OCI-LY7 (cell line): Measurements from ENCODE around the gene SLC26A8. TPM values are rescaled to one million over a fixed set of nuclear protein-coding genes. Genes with fewer than 3 reads are reported as not detected.

Experiments used
- BruUV-seq: library from RNA; stranded (reverse); fragments of 400-500 nt; replicated peaks from 2 replicates; lab custom pipeline; 2021; lab: Mats Ljungman, UMichigan
- CTCF ChIA-PET: fragments of 300-600 bp; sonication (Branson Sonifier 250); formaldehyde crosslinking; loops from one replicate; lab custom pipeline; 2022; ENCODE audit warnings: antibody characterized with exemption; ENCODE audit not compliant: unreplicated experiment; lab: Charles Lee
- POLR2A ChIA-PET: fragments of 300-600 bp; sonication (Branson Sonifier 250); formaldehyde crosslinking; loops from one replicate; lab custom pipeline; 2022; ENCODE audit warnings: antibody characterized with exemption; lab: Charles Lee
- DNase-seq: peaks from one replicate; pipeline ENCODE4 v3.0.0-alpha.2; 2015; ENCODE audit warnings: low spot score
- H2AFZ ChIP-seq: fragments of 200-600 bp; sonication (generic), shearing (Covaris generic); 2 replicates; pipeline ENCODE4 v1.6.1; 2014; ENCODE audit warnings: mild to moderate bottlenecking, antibody characterized with exemption, low read length, moderate library complexity
- H3K27ac ChIP-seq: fragments of 200-600 bp; sonication (generic); 2 replicates; pipeline ENCODE4 v1.5.1; 2014; ENCODE audit warnings: mixed run types, low read depth, mild to moderate bottlenecking, moderate library complexity, low read length, inconsistent platforms; ENCODE audit not compliant: poor library complexity, severe bottlenecking
- H3K36me3 ChIP-seq: fragments of 200-600 bp; sonication (generic); 2 replicates; pipeline ENCODE4 v1.6.1; 2014; ENCODE audit warnings: mild to moderate bottlenecking, antibody characterized with exemption, low read length, moderate library complexity, mixed read lengths; ENCODE audit not compliant: insufficient read depth
- H3K4me1 ChIP-seq: fragments of 200-600 bp; sonication (generic); 2 replicates; pipeline ENCODE4 v1.5.1; 2014; ENCODE audit warnings: mild to moderate bottlenecking, low read length; ENCODE audit not compliant: insufficient read depth, poor library complexity, severe bottlenecking
- H3K4me2 ChIP-seq: fragments of 200-600 bp; sonication (generic); 2 replicates; pipeline ENCODE4 v1.6.1; 2014; ENCODE audit warnings: mild to moderate bottlenecking, low read length
- H3K4me3 ChIP-seq: fragments of 200-600 bp; sonication (generic); 2 replicates; pipeline ENCODE4 v1.5.1; 2014; ENCODE audit warnings: mild to moderate bottlenecking, low read depth, low read length; ENCODE audit not compliant: poor library complexity, severe bottlenecking
- H3K79me2 ChIP-seq: fragments of 200-600 bp; sonication (generic); 2 replicates; pipeline ENCODE4 v1.6.1; 2016; ENCODE audit warnings: low read depth, mild to moderate bottlenecking, low read length, moderate library complexity, mixed read lengths; ENCODE audit not compliant: insufficient read depth
- H3K9me2 ChIP-seq: fragments of 200-600 bp; sonication (generic); 2 replicates; pipeline ENCODE4 v1.6.1; 2016; ENCODE audit warnings: mild to moderate bottlenecking, low read length, mixed read lengths; ENCODE audit not compliant: insufficient read depth
- H3K9me3 ChIP-seq: fragments of 200-600 bp; sonication (generic); 2 replicates; pipeline ENCODE4 v1.6.1; 2014; ENCODE audit warnings: mild to moderate bottlenecking, mixed run types, low read length, mixed read lengths
- H4K20me1 ChIP-seq: fragments of 200-600 bp; sonication (generic); 2 replicates; pipeline ENCODE4 v1.6.1; 2014; ENCODE audit warnings: mild to moderate bottlenecking, antibody characterized with exemption, low read length, moderate library complexity, mixed read lengths; ENCODE audit not compliant: insufficient read depth
- EZH2phosphoT487 ChIP-seq: fragments of 200-600 bp; sonication (generic); IDR thresholded peaks from 2 replicates; pipeline ENCODE4 v1.6.1; 2018; ENCODE audit warnings: low read depth, borderline replicate concordance, mild to moderate bottlenecking, mixed run types, antibody characterized with exemption, low read length, moderate library complexity, mixed read lengths
- intact Hi-C: fragments of 100-400 bp; cut with micrococcal nuclease; formaldehyde crosslinking; loops from one replicate; pipeline ENCODE4 v1.10.0; 2022; ENCODE audit not compliant: unreplicated experiment
- total RNA-seq, 2 experiments: library from RNA; depleted of rRNA in 1 of 2; stranded (reverse); fragments of >200 nt in 1 of 2; shearing (Covaris generic) in 1 of 2; gene quantifications; 2 replicates each; pipeline ENCODE4 v1.2.3, GENCODE V29; 2014 to 2022
- TF ChIP-seq, protein P1 (sequence below): fragments of 200-600 bp; sonication (generic); conservative IDR thresholded peaks from 2 replicates; pipeline ENCODE4 v1.5.1; 2014; ENCODE audit warnings: mild to moderate bottlenecking, antibody characterized with exemption, low read length, moderate library complexity, mixed read lengths

SLC26A8 gene
- total RNA-seq, 2 experiments from 2014 or later = not detected

- peaks cover 74% of the 10 kb centered on the region for H3K79me2 ChIP-seq
- TF ChIP-seq, protein P1, sequence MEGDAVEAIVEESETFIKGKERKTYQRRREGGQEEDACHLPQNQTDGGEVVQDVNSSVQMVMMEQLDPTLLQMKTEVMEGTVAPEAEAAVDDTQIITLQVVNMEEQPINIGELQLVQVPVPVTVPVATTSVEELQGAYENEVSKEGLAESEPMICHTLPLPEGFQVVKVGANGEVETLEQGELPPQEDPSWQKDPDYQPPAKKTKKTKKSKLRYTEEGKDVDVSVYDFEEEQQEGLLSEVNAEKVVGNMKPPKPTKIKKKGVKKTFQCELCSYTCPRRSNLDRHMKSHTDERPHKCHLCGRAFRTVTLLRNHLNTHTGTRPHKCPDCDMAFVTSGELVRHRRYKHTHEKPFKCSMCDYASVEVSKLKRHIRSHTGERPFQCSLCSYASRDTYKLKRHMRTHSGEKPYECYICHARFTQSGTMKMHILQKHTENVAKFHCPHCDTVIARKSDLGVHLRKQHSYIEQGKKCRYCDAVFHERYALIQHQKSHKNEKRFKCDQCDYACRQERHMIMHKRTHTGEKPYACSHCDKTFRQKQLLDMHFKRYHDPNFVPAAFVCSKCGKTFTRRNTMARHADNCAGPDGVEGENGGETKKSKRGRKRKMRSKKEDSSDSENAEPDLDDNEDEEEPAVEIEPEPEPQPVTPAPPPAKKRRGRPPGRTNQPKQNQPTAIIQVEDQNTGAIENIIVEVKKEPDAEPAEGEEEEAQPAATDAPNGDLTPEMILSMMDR = no peak
- TF ChIP-seq EZH2phosphoT487 = no peak
- DNase-seq = no peak
- no peaks in the 10 kb centered on the region for H3K4me1 ChIP-seq
- H4K20me1 ChIP-seq = no peaks in the 10 kb centered on the region
- no peaks in the 10 kb centered on the region for H3K9me2 ChIP-seq
- POLR2A ChIA-PET = no interaction called here
- peaks cover 37% of the 10 kb centered on the region for H3K9me3 ChIP-seq
- no peak overlapping the region for H2AFZ ChIP-seq
- intact Hi-C loops = no loop called here
- CTCF ChIA-PET = no interaction called here
- H3K4me2 ChIP-seq = no peak overlapping the region
- no peak overlapping the region for H3K4me3 ChIP-seq
- H3K36me3 ChIP-seq = peaks cover 98% of the 10 kb centered on the region
- BruUV-seq = no TSS peak
- H3K27ac ChIP-seq = no peak overlapping the region
Observed at GRCh38 chr6:35907750-35908149, 116.7 kb downstream of the SLC26A8 start.

- Histone ChIP-seq H3K4me2 (no peak overlapping the region), H3K79me2 (peaks cover 76% of the 10 kb centered on the region), H3K4me1 (no peaks in the 10 kb centered on the region), H3K4me3 (no peak overlapping the region), H3K9me2 (no peaks in the 10 kb centered on the region), H4K20me1 (no peaks in the 10 kb centered on the region), H3K27ac (no peak overlapping the region), H3K9me3 (peaks cover 37% of the 10 kb centered on the region), H2AFZ (no peak overlapping the region), H3K36me3 (peaks cover 97% of the 10 kb centered on the region)
- TF ChIP-seq, protein P1 = no peak
- TF ChIP-seq EZH2phosphoT487 = no peak
- intact Hi-C loops = no loop called here
- POLR2A ChIA-PET = interaction anchor here (0.7 kb wide), 1 partner anchor 195 kb away, joined by 3 read pairs; no protein-coding TSS in a partner anchor
- CTCF ChIA-PET = no interaction called here
- no peak for DNase-seq
- no TSS peak for BruUV-seq
Observed at GRCh38 chr6:35906499-35906846, 118.0 kb downstream of the SLC26A8 start.

GRCh38 chr6:35905841-35906498, 118.5 kb downstream of the SLC26A8 start:
- H3K4me3 ChIP-seq = no peak overlapping the region
- DNase-seq = no peak
- no peak overlapping the region for H2AFZ ChIP-seq
- POLR2A ChIA-PET = interaction anchor here (0.7 to 2.1 kb wide), 4 partner anchors 10 to 195 kb away, joined by 3 to 5 read pairs (median 4); partner anchors contain the start of gene SRPK1
- H4K20me1 ChIP-seq = no peaks in the 10 kb centered on the region
- no TSS peak for BruUV-seq
- H3K79me2 ChIP-seq = peaks cover 78% of the 10 kb centered on the region
- CTCF ChIA-PET = no interaction called here
- intact Hi-C loops = no loop called here
- H3K4me1 ChIP-seq = no peaks in the 10 kb centered on the region
- no peak overlapping the region for H3K27ac ChIP-seq
- H3K9me2 ChIP-seq = no peaks in the 10 kb centered on the region
- peaks cover 33% of the 10 kb centered on the region for H3K9me3 ChIP-seq
- H3K4me2 ChIP-seq = no peak overlapping the region
- H3K36me3 ChIP-seq = peaks cover 97% of the 10 kb centered on the region
- TF ChIP-seq, protein P1 = no peak
- TF ChIP-seq EZH2phosphoT487 = no peak
